Aorta (tissue), 5 donors: ENCODE measurements around the gene IRF2BP1. TPM values are rescaled to one million over a fixed set of nuclear protein-coding genes. Genes with fewer than 3 reads are reported as not detected.

Experiments
- ATAC-seq: fragments of 200-7000 bp; cut with Tn5 transposase; one replicate; pipeline ENCODE4 v1.9.1; 2022; ENCODE audit warnings: moderate library complexity; ENCODE audit not compliant: low FRiP score
- DNase-seq, 2 donors: peaks; one replicate each; pipeline ENCODE4 v3.0.0-alpha.2; 2020
- H3K27ac ChIP-seq, 2 donors: one replicate each; pipeline ENCODE4 v1.5.1; 2013; ENCODE audit warnings: low read length in 2 of 2, mild to moderate bottlenecking in 2 of 2, moderate library complexity in 2 of 2, control low read depth in 1 of 2, inconsistent platforms in 1 of 2, low read depth in 1 of 2
- H3K27me3 ChIP-seq, 2 donors: one replicate each; pipeline ENCODE4 v1.6.1; 2013; ENCODE audit warnings: control low read depth in 1 of 2, low read length in 1 of 2, mild to moderate bottlenecking in 1 of 2, moderate library complexity in 1 of 2; ENCODE audit not compliant: insufficient read depth in 2 of 2, control insufficient read depth in 1 of 2
- H3K36me3 ChIP-seq, 2 donors: one replicate each; pipeline ENCODE4 v1.6.1; 2013; ENCODE audit warnings: control low read depth in 1 of 2, low read length in 1 of 2, mild to moderate bottlenecking in 1 of 2; ENCODE audit not compliant: insufficient read depth in 2 of 2, control insufficient read depth in 1 of 2
- H3K4me1 ChIP-seq, 2 donors: one replicate each; pipeline ENCODE4 v1.6.1; 2013; ENCODE audit warnings: low read length in 2 of 2, control low read depth in 1 of 2, mild to moderate bottlenecking in 1 of 2, moderate library complexity in 1 of 2; ENCODE audit not compliant: insufficient read depth in 2 of 2, control insufficient read depth in 1 of 2
- H3K4me3 ChIP-seq, 2 donors: one replicate each; pipeline ENCODE4 v1.5.1; 2013; ENCODE audit warnings: low read length in 2 of 2, control low read depth in 1 of 2, mild to moderate bottlenecking in 1 of 2
- H3K9me3 ChIP-seq: one replicate; pipeline ENCODE4 v1.6.1; 2013; ENCODE audit warnings: mild to moderate bottlenecking, low read length; ENCODE audit not compliant: control insufficient read depth
- whole genome bisulfite sequencing, 2 donors: extraction: QIAGEN DNeasy Blood & Tissue Kit; methylation state at CpG; one replicate each; pipeline ENCODE4 v1.1.7; 2013; 5-methylcytosine and 5-hydroxymethylcytosine counted together
- intact Hi-C, 2 donors: fragments of 100-400 bp; cut with DNase I; formaldehyde crosslinking; loops; one replicate each; pipeline versions ENCODE4 v1.14.2 to v1.15.0; 2022
- polyA plus RNA-seq, 2 donors: library from polyadenylated mRNA; stranded (reverse); fragments of 200-250 nt; gene quantifications; one replicate each; pipeline ENCODE4 v1.2.3, GENCODE V29; 2013
- total RNA-seq, 2 donors: library from RNA; stranded (reverse); fragmentation: NEBNext Ultra II Directional; extraction: Animal tissue kit (Norgen Biotek cat#: 25700); gene quantifications; one replicate each; pipeline ENCODE4 v1.2.1, GENCODE V29; 2021
- donor health status: healthy with polysubstance abuse.
- donor health status: Bipolar disorder and iron deficiency.
- donor health status: DM: no; HTN: no; CAD: no.
- donor health status: DM: no; HTN: no; CAD: no.
- donor health status: DM: yes; HTN: yes; CAD: no.

Gene IRF2BP1
- total and polyA plus RNA-seq, 4 donors: 4.1 to 17.7 (median 14.5) TPM

DNA sequence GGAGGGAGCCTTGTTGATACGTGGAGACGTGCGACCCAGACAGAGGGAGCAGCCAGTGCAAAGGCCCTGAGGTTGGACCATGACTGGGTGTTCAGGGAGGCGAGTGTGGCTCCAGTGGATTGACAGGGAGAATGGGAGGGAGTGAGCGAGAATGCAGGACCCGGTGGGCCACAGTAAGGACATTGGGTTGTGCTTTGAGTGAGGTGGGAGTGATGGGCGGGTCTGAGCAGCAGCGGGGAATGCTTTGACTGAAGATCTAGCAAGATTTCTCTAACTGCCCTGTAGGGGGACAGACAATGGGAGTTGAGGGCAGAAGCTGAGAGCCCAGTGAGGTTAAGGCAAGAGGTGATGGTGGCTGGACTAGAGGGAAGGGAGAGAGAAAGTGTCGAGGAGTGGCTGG lies 36.3 kb upstream of the IRF2BP1 start:
- H3K36me3 ChIP-seq: no peaks in the 10 kb centered on the region
- intact Hi-C loops: no loop called here
- H3K4me1 ChIP-seq: no peaks in the 10 kb centered on the region
- no peak overlapping the region for H3K27ac ChIP-seq
- no peaks in the 10 kb centered on the region for H3K9me3 ChIP-seq
- WGBS, 2 donors: 54 to 55% methylated on average over 9 of the region's 9 CpGs
- no peak for DNase-seq
- H3K4me3 ChIP-seq: no peak overlapping the region
- no peaks in the 10 kb centered on the region for H3K27me3 ChIP-seq
- ATAC-seq: no peak

DNA sequence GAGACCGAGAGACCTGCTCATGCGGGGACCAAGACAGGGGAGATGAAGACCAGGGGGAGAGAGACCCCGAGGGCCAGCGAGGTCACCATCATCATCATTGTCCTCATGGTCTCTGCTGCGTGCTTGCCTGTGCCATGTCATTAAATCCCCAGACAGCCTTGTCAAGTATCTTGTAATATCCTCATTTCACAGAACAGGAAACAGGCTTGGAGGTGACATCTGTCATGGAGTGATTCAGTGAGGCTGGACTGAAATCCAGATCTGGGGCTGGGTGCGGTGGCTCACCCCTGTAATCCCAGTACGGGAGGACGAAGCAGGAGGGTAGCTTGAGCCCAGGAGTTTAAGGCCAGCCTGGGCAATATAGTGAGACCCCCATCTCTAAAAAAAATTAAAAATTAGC lies 34.5 kb upstream of the IRF2BP1 start:
- 64 to 65% methylated on average over 8 of the region's 8 CpGs for WGBS, 2 donors
- H3K9me3 ChIP-seq: no peaks in the 10 kb centered on the region

DNA sequence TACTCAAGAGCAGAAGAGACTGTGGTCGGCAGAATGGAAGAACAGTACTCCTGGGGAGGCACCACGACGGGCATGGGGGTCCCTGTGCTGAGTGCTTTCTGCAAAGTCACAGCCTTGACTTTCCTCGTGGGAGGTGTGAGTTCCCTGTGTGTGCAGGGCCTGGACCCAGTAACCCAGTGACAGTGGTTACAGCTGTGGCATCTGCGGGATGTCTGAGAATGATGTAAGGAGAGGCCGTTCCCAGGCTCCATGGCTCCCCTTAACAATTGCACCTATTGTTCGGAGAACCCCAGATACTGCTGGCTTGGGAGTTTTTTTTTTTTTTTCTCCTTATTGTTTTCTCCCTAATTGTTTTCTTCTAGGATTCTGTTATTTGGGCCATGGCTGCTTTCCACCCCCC lies 33.7 kb upstream of the IRF2BP1 start:
- H3K36me3 ChIP-seq: no peaks in the 10 kb centered on the region
- ATAC-seq (no peak), DNase-seq (no peak)
- WGBS, 2 donors: 57 to 62% methylated on average over 7 of the region's 7 CpGs
- H3K27me3 ChIP-seq: no peaks in the 10 kb centered on the region
- H3K4me1 ChIP-seq: no peaks in the 10 kb centered on the region
- H3K9me3 ChIP-seq: no peaks in the 10 kb centered on the region
- H3K27ac ChIP-seq: no peak overlapping the region
- intact Hi-C loops: no loop called here
- H3K4me3 ChIP-seq: no peak overlapping the region

More for the DNA sequence above, 34.5 kb upstream of the IRF2BP1 start:
- no peaks in the 10 kb centered on the region for H3K4me1 ChIP-seq
- ATAC-seq (no peak), DNase-seq (no peak)
- H3K36me3 ChIP-seq: no peaks in the 10 kb centered on the region
- no peak overlapping the region for H3K4me3 ChIP-seq
- H3K27ac ChIP-seq: no peak overlapping the region
- H3K27me3 ChIP-seq: no peaks in the 10 kb centered on the region
- intact Hi-C loops: no loop called here

DNA sequence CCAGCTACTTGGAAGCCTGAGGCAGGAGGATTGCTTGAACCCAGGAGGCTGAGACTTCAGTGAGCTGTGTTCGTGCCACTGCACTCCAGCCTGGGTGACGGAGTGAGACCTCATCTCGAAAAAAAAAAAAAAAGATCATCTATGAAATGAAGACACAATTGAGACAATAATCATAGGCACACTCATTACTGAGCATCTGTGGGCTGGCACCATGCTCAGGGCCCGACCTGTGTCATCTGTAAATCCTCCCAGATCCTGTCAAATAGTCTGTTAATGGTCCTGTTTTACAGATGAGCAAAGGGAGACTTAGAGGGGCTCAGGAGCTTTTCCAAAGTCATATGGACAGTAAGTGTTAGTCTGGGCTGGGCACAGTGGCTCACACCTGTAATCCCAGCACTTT lies 32.8 kb upstream of the IRF2BP1 start:
- H3K4me3 ChIP-seq: no peak overlapping the region
- H3K9me3 ChIP-seq: no peaks in the 10 kb centered on the region
- no peaks in the 10 kb centered on the region for H3K4me1 ChIP-seq
- H3K27me3 ChIP-seq: no peaks in the 10 kb centered on the region
- no peak for DNase-seq
- intact Hi-C loops: no loop called here
- no peak for ATAC-seq
- H3K27ac ChIP-seq: no peak overlapping the region
- H3K36me3 ChIP-seq: no peaks in the 10 kb centered on the region
- 65 to 73% methylated on average over 4 of the region's 4 CpGs for WGBS, 2 donors

DNA sequence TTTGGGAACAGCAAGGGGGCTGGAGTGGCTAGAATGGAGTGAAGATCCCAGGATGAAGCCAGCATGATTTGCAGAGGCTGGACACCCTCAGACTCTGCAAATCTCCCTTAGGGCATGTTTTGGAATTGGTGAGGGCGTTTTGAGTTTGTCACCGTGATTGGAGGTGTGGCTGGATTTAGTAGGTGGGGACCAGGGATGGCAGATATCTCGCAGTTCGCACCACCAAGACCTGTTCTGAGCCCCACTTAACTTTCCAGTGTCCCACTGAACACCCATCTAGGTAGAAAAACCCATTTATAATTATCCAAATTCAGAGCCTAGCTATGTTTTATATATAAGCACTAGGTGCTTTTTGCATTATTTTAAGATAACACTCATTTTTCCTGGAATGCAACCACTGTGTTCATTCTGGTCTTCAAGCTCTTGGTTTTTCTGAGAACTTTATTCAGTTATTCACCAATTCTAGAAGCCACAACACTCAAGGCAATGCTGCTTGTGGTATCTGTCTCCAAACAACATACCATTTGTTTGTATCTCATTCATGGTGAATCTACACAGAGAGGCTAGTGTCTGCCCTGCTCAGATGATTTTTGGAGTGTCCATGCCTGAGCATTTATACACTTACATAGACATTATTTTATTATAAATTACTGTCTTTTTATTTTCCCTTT lies 31.6 kb upstream of the IRF2BP1 start:
- DNase-seq (no peak), ATAC-seq (no peak)
- Histone ChIP-seq H3K4me3 (no peak overlapping the region), H3K9me3 (no peaks in the 10 kb centered on the region), H3K27me3 (no peaks in the 10 kb centered on the region), H3K27ac (no peak overlapping the region), H3K4me1 (no peaks in the 10 kb centered on the region), H3K36me3 (no peaks in the 10 kb centered on the region)
- intact Hi-C loops: no loop called here
- 51 to 61% methylated on average over 4 of the region's 4 CpGs for WGBS, 2 donors

DNA sequence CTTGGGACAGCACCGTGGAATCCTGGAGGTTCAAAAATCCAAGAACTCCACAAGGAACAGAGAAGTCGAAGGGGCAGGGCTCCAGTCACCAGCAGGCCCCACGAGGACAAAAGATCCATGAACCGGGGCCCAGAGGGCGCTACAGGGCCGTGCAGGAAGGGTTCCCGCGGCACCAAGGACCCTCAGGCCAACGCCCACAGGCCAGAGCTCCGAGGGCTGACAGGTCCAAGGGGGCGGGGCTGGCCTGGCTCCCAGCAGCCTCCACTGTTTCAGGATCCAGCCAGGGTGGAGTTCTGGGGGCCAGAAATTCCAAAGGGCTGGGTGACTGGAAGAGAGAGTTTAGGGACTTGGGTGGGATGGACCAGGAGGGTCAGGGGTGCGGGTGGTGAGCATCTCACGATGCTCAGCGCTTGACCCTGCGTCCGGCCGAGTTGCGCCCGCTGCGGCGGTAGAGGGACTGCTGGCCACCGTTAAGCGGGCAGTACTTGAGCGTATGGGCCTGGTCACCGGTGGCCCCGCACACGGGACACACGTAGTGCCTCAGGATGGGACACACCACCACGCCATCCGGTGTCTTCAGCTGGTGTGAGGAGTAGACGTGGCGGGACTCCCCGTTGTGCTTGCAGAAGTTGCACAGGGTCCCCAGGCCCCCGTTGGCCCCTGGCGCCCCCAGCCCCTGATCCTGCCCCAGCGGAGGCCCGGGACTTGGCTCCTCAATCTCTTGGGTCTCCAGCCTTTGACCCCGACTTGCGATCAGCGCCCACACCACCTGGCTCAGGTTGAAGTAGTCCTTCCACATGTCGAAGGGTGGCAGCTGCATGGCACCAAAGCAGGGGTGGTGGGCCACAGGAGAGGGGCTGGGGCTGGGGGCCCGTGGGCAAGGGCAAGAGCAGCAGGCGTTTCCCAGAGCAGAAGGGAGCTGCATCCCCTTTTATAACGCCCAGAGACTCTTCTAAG lies 28.2 kb upstream of the IRF2BP1 start, which contains the start of gene NANOS2:
TSS of gene NANOS2 (minus strand) at position 905 of the 957 bp plus-strand sequence. CDS start at position 820, 85 bp downstream.
- Histone ChIP-seq H3K27ac (no peak within 1 kb of the TSS), H3K36me3 (no peaks in the 10 kb centered on the region), H3K9me3 (no peaks in the 10 kb centered on the region), H3K4me3 (no peak within 1 kb of the TSS), H3K27me3 (no peaks in the 10 kb centered on the region), H3K4me1 (no peaks in the 10 kb centered on the region)
- ATAC-seq (no peak), DNase-seq (no peak)
- intact Hi-C loops: no loop called here
- 52 to 59% methylated on average over 43 to 44 of the region's 44 CpGs for WGBS, 2 donors

DNA sequence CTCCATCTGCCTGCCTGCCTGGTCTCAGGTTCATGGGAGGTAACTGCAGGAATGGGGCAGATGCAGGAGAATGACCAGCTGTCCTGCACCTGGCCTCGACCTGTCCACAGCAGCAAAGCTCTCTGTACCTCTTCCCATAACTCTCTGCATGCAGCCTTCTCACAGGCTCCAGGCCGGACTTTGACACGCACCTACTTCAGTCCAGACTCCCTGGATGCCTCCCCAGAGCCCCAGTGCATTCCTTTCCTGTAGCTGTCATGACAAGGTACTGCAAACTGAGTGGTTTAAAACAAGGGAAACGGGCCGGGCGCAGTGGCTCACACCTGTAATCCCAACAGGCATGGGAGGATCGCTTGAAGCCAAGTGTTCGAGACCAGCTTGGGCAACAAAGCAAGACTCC lies 25.4 kb upstream of the IRF2BP1 start:
- H3K9me3 ChIP-seq: no peaks in the 10 kb centered on the region
- ATAC-seq: no peak
- no peaks in the 10 kb centered on the region for H3K4me1 ChIP-seq
- WGBS, 2 donors: 64 to 73% methylated on average over 8 of the region's 8 CpGs
- no peaks in the 10 kb centered on the region for H3K36me3 ChIP-seq
- H3K4me3 ChIP-seq: no peak overlapping the region
- H3K27me3 ChIP-seq: no peaks in the 10 kb centered on the region
- no peak for DNase-seq
- H3K27ac ChIP-seq: no peak overlapping the region
- intact Hi-C loops: no loop called here

DNA sequence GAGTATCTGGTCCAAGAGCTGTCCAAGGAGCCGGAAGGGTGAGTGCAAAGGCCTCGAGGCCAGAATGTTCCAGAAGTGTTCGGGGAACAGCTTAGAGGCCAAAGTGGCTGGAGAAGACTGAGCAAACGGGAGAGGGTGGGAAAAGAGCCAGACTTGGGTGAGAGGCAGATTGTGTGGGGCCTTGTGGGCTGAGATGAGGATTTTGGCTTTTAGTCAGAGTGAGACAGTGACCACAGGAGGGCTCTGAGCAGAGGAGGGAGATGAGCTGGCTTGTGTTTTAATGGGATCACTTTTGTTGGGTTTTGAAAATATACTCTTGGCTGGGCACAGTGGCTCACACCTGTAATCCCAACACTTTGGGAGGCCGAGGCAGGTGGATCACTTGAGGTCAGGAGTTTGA lies 23.0 kb upstream of the IRF2BP1 start:
- Histone ChIP-seq H3K4me3 (no peak overlapping the region), H3K36me3 (no peaks in the 10 kb centered on the region), H3K9me3 (no peaks in the 10 kb centered on the region), H3K4me1 (no peaks in the 10 kb centered on the region), H3K27me3 (no peaks in the 10 kb centered on the region), H3K27ac (no peak overlapping the region)
- intact Hi-C loops: no loop called here
- DNase-seq (no peak), ATAC-seq (no peak)
- 67 to 78% methylated on average over 5 of the region's 5 CpGs for WGBS, 2 donors

DNA sequence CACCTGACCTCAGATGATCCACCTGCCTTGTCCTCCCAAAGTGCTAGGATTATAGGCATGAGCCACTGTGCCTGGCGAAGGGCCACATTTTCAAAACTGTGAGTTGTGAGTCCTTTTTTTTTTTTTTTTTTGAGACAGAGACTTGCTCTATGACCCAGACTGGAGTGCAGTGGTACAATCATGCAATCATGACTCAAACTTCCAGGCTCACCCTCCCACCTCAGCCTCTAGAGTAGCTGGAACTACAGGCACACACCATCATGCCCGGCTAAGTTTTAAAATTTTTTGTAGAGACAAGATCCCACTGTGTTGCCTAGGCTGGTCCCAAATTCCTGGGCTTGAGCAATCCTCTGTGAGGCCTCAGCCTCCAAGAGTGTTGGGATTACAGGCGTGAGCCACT lies 20.3 kb upstream of the IRF2BP1 start:
- Histone ChIP-seq H3K4me3 (no peak overlapping the region), H3K9me3 (no peaks in the 10 kb centered on the region), H3K36me3 (no peaks in the 10 kb centered on the region), H3K27me3 (no peaks in the 10 kb centered on the region), H3K27ac (no peak overlapping the region), H3K4me1 (no peaks in the 10 kb centered on the region)
- ATAC-seq (no peak), DNase-seq (no peak)
- intact Hi-C loops: no loop called here
- 88 to 89% methylated on average over 3 of the region's 3 CpGs for WGBS, 2 donors
